H1 (cell line): ENCODE data around the gene RMDN3.

Source experiments
- CTCF ChIP-seq, 3 experiments: IDR thresholded peaks; 1 replicate in 2 of 3; 2 replicates in 1 of 3; pipeline versions ENCODE4 v1.5.1 to v1.6.1; 2011; ENCODE audit warnings: low read length in 3 of 3, mild to moderate bottlenecking in 3 of 3, inconsistent platforms in 2 of 3, low read depth in 1 of 3, moderate library complexity in 1 of 3; ENCODE audit not compliant: insufficient read depth in 1 of 3; ENCODE audit errors: control extremely low read depth in 1 of 3
- EZH2 ChIP-seq: fragments of 200-600 bp; sonication (generic); IDR thresholded peaks from 2 replicates; pipeline ENCODE4 v1.7.1; 2012; ENCODE audit warnings: low read depth, mild to moderate bottlenecking, moderate library complexity, low read length, inconsistent platforms; ENCODE audit not compliant: severe bottlenecking
- MAX ChIP-seq: IDR thresholded peaks from 2 replicates; pipeline ENCODE4 v1.6.1; 2012; ENCODE audit warnings: inconsistent platforms
- POLR2A ChIP-seq, 2 experiments: IDR thresholded peaks; 1 replicate in 1 of 2; 2 replicates in 1 of 2; pipeline ENCODE4 v1.6.1; 2011; ENCODE audit warnings: low read depth in 2 of 2, low read length in 2 of 2, mild to moderate bottlenecking in 2 of 2; ENCODE audit errors: control extremely low read depth in 1 of 2
- RBBP5 ChIP-seq: IDR thresholded peaks from 2 replicates; pipeline ENCODE4 v1.7.1; 2012; ENCODE audit warnings: low read depth, mild to moderate bottlenecking, inconsistent platforms, low read length, moderate library complexity, borderline replicate concordance
- SIN3A ChIP-seq, 2 experiments: IDR thresholded peaks in 1 of 2; conservative IDR thresholded peaks in 1 of 2; 2 replicates each; pipeline ENCODE4 v1.6.1; 2011 to 2012; ENCODE audit warnings: low read length in 2 of 2, improper control_type of control experiment in 1 of 2, low read depth in 1 of 2, mild to moderate bottlenecking in 1 of 2

DNA sequence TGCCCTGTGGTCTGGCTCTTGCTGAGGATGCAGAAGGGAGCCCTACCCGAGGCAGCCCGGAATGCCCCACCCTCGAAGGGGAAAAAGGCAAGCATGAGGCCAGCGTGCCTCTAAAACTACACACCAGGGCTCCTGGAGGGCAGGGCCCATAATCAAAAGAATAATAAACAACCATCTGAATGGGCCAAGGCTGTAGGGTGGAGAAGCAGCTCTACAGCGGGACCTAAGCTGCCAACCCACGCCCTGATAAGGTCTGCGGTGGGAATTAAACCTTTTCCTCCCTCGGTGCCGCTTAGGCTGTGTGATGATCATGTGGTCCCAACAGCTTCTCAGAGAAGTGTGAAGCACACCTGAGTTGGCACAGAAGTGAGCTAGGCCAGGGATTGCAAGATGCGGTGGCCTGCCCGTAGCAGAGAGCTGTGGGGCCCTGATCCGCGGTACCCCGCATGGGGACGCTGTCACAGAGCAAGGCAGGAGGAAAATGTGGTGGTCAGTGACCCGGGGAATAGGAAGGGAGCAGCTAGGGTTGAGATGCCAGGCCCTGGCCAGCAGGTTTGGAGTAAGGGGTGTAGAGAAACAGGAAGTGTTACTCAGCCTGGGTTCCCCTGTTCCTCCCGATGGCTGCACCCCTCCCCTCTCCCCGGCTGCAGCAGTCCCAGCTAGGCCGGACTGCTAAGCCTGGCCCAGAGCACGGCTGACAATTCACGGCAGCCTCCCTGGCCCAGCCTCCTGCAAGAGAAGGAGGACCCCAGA, 13.6 kb upstream of the RMDN3 start:
- TF ChIP-seq EZH2 (no peak), CTCF (IDR thresholded peaks at IDR 0.05; ENCODE audit: control extremely low read depth in 1 of 3, insufficient read depth in 1 of 3, low read depth in 1 of 3, low read length in 3 of 3) (no peak), SIN3A (conservative IDR thresholded peaks at IDR 0.05 in 1 of 2, IDR thresholded peaks at IDR 0.05 in 1 of 2; ENCODE audit: low read depth in 1 of 2, low read length in 2 of 2) (no peak), MAX (no peak), RBBP5 (no peak), POLR2A (IDR thresholded peaks at IDR 0.05; ENCODE audit: control extremely low read depth in 1 of 2, low read depth in 2 of 2, low read length in 2 of 2) (no peak; a peak in 1 of 3 replicates)
